SU-DHL-6 (cell line): Measurements from ENCODE around the gene CHSY1.

Experiments
- CTCF ChIP-seq: fragments of 200-600 bp; sonication (generic); IDR thresholded peaks from one replicate; pipeline ENCODE4 v1.5.1; 2017; ENCODE audit warnings: antibody characterized with exemption, mild to moderate bottlenecking, low read length, moderate library complexity; ENCODE audit not compliant: insufficient read depth, poor library complexity, severe bottlenecking
- EZH2phosphoT487 ChIP-seq: fragments of 200-600 bp; sonication (generic), shearing (Covaris generic); conservative IDR thresholded peaks from 2 replicates; pipeline ENCODE4 v1.6.1; 2018; ENCODE audit warnings: mild to moderate bottlenecking, antibody characterized with exemption, low read length, moderate library complexity, mixed read lengths

GRCh38 chr15:101162701-101163483 is 89.0 kb downstream of the CHSY1 start:
- TF ChIP-seq CTCF (no peak), EZH2phosphoT487 (no peak)
